Skin of body (tissue), 2 donors: ENCODE data around the gene ARF6. TPM values are rescaled to one million over a fixed set of nuclear protein-coding genes. Genes with fewer than 3 reads are reported as not detected.
"Not testable (repeated sequence)": the region's sequence is repeated elsewhere in the genome, so short reads cannot be mapped to it uniquely, and the experiment has no call there.

Experiments
- DNase-seq: peaks from one replicate; lab custom pipeline; 2025; lab: John Stamatoyannopoulos, UW
- total RNA-seq: library from RNA; depleted of rRNA; stranded (reverse); fragments of >200 nt; gene quantifications from one replicate; pipeline ENCODE4 v1.2.3, GENCODE V29; 2014

ARF6 gene
- total RNA-seq, 1 donor from 2014 or later = 73.4 TPM

DNA sequence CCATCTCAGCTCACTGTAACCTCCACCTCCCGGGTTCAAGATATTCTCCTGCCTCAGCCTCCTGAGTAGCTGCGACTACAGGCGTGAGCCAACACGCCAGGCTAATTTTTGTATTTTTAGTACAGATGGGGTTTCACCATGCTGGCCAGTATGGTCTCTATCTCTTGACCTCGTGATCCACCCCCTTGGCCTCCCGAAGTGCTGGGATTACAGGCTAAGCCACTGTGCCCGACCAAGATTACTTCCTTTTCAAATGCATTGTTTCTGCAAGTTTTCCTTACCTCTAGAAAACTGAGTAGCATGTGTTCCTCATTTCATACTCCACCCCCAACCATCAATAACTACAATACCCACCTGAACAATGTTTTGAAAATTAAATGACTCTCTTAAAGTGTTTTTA, 13.1 kb downstream of the ARF6 start:
- no peak for DNase-seq

- DNase-seq = no peak
These were observed 14.3 kb downstream of the ARF6 start for GRCh38 chr14:49907186-49907585.

GRCh38 chr14:49908433-49908782, 15.5 kb downstream of the ARF6 start:
- DNase-seq = no peak

DNA sequence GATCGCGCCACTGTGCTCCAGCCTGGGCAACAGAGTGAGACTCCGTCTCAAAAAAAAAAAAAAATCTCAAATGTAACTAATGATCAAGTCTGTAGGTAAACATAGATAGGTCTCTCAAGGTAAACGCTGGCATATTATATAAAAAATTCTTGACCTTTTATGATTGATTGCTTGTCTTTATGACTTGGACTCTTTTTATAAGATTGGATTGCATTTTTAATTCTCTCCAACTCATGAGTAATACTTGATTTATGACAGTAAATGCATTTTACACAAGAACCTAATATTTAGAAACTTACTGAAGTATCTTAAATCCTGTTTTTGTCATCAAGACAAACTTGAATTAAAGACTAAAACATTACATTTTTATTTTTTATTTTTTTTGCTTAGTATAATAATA, 16.1 kb downstream of the ARF6 start:
- DNase-seq = no peak

DNA sequence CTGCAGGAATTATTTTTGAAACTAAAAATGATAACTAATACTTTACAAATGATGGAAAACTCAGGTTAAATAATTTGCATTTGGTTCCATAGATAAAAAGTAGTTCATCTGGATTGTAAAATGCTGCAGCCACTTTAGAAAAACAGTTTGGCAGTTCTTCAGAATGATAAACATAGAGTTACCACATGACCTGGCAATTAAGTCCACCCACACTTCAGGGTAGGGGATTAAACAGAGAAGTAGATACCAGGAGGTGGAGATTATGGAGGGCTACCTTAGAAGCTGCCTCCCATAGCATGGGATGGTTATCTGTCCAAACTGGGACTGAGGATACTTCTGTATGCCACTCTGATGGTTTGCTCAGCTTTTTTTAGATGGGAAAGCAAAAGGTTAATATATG, 22.2 kb downstream of the ARF6 start:
- DNase-seq = no peak

DNA sequence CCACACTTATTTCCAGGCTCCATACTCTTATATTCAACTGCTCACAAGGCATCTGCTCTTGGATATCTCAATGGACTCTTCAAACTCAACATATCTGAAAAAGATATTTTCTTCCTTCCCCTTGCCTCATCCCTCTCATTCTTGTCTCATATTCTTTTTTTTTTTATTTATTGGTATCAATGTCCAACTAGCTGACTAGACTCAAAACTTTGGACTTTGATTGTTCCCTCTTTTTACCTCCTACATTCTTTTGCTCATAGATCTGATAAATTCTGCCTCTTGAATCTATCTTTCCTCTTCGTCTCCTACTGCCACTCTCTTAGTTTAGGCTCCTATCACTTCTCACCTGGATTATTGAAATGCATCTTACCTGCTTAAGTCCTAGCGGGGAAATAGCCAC, 25.8 kb downstream of the ARF6 start:
- no peak for DNase-seq

- no peak for DNase-seq
These were observed 27.2 kb downstream of the ARF6 start for GRCh38 chr14:49919825-49920659.

- DNase-seq = no peak
These were observed 28.1 kb downstream of the ARF6 start for GRCh38 chr14:49920935-49921334.

DNA sequence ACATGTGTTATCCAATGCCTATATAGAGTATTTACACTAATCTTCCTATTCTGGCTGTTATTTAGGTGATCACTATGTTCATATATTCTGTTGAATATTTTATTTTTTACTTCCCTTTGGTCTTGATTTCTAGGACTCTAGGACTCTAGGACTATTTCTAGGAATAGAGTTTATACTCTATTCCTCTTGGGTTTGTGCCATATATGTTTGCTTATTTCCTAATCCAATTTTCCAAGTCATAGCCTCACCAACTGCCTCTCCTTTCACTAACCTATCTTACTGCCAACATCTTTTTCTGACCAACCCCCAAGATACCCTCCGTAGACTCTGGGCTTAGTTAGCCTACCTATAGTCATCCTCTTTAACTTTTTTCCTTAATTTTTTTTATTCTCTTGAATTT, 28.5 kb downstream of the ARF6 start:
- no peak for DNase-seq

- DNase-seq = no peak
These were observed 30.6 kb downstream of the ARF6 start for GRCh38 chr14:49923442-49923841.

GRCh38 chr14:49923881-49924280, 31.0 kb downstream of the ARF6 start:
- no peak for DNase-seq

- no peak for DNase-seq
These were observed 32.0 kb downstream of the ARF6 start for GRCh38 chr14:49924852-49925251.

GRCh38 chr14:49926803-49927202, 33.9 kb downstream of the ARF6 start:
- DNase-seq = no peak

DNA sequence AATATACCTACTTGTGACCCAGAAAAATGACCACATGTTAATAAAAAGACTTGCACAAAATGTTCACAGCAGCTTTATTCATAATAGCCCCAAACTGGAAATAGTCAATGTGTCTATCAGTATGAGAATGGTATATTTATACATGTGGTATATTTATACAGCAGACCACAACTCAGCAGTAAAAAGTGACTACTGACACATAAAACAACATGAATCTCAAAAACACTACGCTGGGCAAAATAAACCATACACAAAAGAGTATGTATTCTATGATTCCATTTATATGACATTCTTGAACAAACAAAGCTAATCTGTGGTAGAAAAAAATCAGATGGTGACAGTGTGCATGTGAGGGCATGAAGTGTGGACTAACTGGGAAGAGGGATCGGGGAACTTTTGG, 35.1 kb downstream of the ARF6 start:
- DNase-seq = no peak

DNA sequence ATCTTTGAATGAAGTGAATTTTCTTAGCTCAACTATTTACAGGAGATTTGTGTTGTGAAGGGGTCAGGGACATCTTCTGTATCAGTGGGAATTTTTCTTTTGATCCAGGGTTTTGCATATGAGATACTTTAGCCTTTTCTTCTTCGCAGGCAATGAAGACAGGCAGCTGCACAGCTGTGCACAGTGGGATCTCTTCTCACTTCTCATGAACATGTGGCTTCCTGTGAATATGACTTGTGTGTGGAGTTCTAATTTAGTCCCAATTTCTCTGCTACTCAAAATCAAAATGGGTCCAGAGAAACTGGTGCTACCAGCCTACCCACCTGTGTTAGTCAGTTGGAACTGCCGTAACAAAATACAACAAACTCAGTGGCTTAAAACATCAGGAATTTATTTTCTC, 37.8 kb downstream of the ARF6 start:
- DNase-seq = no peak

DNA sequence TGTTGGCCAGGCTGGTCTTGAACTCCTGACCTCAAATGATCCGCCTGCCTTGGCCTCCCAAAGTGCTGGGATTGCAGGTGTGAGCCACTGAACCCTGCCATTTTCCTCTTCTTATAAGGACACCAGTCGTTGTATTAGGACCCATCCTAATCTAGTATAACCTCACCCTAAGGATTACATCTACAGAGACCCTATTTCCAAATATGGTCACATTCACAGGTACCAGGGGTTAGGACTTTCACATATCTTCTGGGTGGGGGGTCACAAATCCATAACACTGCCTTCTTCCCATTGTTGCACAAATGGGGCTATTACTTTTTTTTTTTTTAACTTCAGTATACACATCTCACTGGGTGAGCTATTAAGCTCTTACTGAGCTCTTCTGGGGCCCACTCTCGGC, 38.6 kb downstream of the ARF6 start:
- DNase-seq = no peak

DNA sequence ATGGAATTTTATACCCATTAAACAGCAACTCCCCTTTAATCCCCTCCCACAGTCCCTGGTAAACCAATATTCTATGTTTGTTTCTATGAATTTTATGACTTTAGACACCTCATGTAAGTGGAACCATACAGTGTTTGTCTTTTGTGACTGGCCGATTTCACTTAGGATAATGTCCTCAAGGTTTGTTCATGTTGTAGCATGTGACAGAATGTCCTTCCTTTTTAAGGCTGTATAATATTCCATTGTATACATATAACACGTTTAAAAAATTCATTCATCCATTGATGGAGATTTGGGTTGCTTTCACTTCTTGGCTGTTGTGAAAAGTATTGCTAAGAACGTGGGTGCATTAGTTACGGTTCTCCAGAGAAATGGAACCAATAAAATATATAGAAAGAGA, 40.2 kb downstream of the ARF6 start:
- no peak for DNase-seq

DNA sequence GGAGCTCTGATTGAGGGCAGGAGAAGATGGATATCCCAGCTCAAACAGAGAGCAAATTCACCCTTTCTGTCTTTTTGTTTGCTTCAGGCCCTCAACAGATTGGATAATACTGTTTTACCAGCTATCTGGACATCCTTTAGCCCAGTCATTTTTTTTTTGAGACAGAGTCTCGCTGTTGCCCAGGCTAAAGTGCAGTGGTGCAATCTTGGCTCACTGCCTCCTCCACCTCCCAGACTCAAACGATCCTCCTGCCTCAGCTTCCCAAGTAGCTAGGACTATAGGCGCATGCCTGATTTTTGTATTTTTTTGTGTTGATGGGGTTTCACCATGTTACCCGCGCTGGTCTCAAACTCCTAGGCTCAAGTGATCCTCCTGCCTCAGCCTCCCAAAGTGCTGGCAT, 40.8 kb downstream of the ARF6 start:
- DNase-seq = no peak

GRCh38 chr14:49934646-49935045, 41.8 kb downstream of the ARF6 start:
- DNase-seq = no peak

DNA sequence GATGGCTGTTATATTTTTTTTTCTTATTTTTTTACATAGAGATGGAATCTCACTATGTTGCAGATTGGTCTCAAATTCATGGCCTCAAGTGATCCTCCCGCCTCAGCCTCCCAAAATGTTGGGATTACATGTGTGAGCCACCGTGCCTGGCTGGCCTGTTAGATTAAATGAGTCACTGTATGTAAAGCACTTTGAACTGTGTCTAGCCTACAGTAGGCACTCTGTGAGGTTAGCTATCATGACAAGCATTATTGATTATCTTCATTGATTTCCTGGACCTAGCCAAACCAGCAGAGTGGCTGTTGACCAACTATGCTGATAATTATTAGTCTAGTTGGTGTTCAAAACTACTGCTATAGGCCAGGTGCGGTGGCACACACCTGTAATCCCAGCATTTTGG, 42.6 kb downstream of the ARF6 start:
- DNase-seq = no peak

- not testable (repeated sequence) for DNase-seq
These were observed 43.4 kb downstream of the ARF6 start for GRCh38 chr14:49936246-49936645.

GRCh38 chr14:49936882-49937281, 44.0 kb downstream of the ARF6 start:
- DNase-seq = not testable (repeated sequence)

- DNase-seq = not testable (repeated sequence)
These were observed 46.3 kb downstream of the ARF6 start for GRCh38 chr14:49939215-49939614.
